Astrocyte of the spinal cord (primary cell): ENCODE data around the gene RPP30.

Experiments
- DNase-seq: peaks from one replicate; pipeline ENCODE4 v3.0.0; 2011; ENCODE audit warnings: low read depth, low spot score
- H3K4me3 ChIP-seq: 2 replicates; pipeline ENCODE4 v1.5.1; 2011; ENCODE audit warnings: low read depth, mild to moderate bottlenecking, low read length, moderate library complexity
- in situ Hi-C: cut with HindIII; loops from 2 replicates; pipeline ENCODE4 v1.10.0; 2017; ENCODE audit warnings: low sequenced_read_pairs
- TF ChIP-seq, protein P1 (sequence below): IDR thresholded peaks from 2 replicates; pipeline ENCODE4 v1.5.1; 2012; ENCODE audit warnings: low read depth, mild to moderate bottlenecking, low read length, inconsistent platforms

The RPP30 gene

GRCh38 chr10:90920986-90921666, 49.4 kb downstream of the RPP30 start, which contains the start of gene ANKRD1:
TSS of gene ANKRD1 (minus strand) at chr10:90921087. CDS start at chr10:90921027, 60 bp downstream.
- DNase-seq, result peak; percentile 83
- H3K4me3 ChIP-seq, result peak within 1 kb of the TSS; percentile 20
- in situ Hi-C loops, result no loop called here
- TF ChIP-seq, protein P1, sequence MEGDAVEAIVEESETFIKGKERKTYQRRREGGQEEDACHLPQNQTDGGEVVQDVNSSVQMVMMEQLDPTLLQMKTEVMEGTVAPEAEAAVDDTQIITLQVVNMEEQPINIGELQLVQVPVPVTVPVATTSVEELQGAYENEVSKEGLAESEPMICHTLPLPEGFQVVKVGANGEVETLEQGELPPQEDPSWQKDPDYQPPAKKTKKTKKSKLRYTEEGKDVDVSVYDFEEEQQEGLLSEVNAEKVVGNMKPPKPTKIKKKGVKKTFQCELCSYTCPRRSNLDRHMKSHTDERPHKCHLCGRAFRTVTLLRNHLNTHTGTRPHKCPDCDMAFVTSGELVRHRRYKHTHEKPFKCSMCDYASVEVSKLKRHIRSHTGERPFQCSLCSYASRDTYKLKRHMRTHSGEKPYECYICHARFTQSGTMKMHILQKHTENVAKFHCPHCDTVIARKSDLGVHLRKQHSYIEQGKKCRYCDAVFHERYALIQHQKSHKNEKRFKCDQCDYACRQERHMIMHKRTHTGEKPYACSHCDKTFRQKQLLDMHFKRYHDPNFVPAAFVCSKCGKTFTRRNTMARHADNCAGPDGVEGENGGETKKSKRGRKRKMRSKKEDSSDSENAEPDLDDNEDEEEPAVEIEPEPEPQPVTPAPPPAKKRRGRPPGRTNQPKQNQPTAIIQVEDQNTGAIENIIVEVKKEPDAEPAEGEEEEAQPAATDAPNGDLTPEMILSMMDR, result no peak

GRCh38 chr10:90921906-90922305, 50.1 kb downstream of the RPP30 start:
- in situ Hi-C loops, result no loop called here
- no peak overlapping the region for H3K4me3 ChIP-seq
- TF ChIP-seq, protein P1, result no peak
- no peak for DNase-seq

GRCh38 chr10:90923111-90923731, 51.4 kb downstream of the RPP30 start:
- TF ChIP-seq, protein P1, result no peak
- H3K4me3 ChIP-seq, result no peak overlapping the region
- no peak for DNase-seq
- in situ Hi-C loops, result no loop called here

- TF ChIP-seq, protein P1, result no peak
- no peak overlapping the region for H3K4me3 ChIP-seq
- in situ Hi-C loops, result no loop called here
Measured at GRCh38 chr10:90924552-90924951, 52.8 kb downstream of the RPP30 start.

DNA sequence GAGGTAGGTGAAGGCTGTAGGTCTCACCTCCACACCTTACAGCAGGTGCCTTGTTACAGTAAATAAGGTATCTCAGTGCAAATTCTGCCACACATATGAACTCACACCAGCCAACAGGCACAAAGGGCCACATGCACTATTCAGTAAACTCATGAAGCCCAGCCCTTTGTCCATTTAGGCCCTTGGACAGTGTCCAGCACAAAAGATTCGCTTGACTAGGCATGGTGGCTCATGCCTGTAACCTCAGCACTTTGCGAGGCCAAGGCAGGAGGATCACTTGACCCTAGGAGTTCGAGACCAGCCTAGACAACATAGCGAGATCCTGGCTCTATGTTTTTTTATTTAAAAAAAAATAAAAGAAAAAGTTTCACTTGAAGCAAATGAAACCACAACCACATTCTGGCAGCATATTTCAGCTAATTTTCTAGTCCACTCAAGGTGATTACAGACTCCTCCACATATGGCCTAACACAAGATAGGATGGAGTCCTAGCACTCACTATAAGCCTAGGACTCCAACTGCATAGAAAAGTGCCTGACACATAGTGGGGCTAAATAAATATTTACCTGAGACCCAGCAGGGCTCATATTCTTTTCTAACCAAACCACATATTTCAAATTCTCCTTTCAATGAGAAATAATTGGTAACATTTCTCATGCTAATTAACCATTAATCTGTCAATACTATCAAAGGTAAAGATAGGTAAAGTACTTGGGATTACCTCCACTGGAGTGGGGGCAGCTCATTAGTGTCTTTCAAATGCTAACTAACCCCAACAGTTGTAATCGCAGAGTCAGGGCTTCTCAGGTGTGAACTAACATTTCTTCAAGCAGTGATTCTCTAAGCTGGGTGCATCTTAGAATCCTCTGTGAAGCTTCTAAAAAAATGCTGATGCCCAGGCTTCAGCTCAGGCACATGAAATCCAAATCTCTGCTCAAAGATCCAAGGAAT, 53.6 kb downstream of the RPP30 start:
- no peak for DNase-seq
- TF ChIP-seq, protein P1, result no peak
- no peak overlapping the region for H3K4me3 ChIP-seq
- in situ Hi-C loops, result no loop called here

More at GRCh38 chr10:90924552-90924951, 52.8 kb downstream of the RPP30 start:
- no peak for DNase-seq

DNA sequence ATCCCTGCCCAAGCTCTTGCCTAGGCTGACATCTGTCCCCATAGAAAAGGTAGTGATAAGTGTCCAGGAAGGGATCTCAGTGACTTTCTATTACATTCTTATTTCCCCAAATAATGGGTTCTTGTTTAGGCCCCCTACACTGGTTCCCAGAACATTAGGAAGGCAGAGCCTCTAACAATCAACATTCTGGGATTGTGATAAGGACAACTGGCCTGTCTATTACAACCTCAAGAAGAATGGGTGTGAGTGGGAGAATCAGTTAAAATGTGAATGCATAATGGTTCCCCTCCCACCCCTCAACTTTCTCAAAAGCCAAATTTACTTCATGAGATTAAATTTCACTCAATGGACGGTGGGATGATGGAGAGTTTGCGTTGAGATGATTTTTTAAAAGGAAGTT, 55.5 kb downstream of the RPP30 start:
- DNase-seq, result no peak
- TF ChIP-seq, protein P1, result no peak
- no peak overlapping the region for H3K4me3 ChIP-seq
- in situ Hi-C loops, result no loop called here
